Stimulated activated CD8-positive, alpha-beta memory T cell treated with anti-CD3 and anti-CD28 coated beads, Interleukin-15, amount 100 ng/mL, for 4 hours (primary cell): Measurements from ENCODE around the gene PPM1H.
"Not testable (repeated sequence)": the region's sequence is repeated elsewhere in the genome, so short reads cannot be mapped to it uniquely, and the experiment has no call there.

Experiments
- DNase-seq, 2 donors: peaks; one replicate each; pipeline ENCODE4 v3.0.0-alpha.2; 2020; ENCODE audit warnings: low read depth in 2 of 2

The PPM1H gene

DNA sequence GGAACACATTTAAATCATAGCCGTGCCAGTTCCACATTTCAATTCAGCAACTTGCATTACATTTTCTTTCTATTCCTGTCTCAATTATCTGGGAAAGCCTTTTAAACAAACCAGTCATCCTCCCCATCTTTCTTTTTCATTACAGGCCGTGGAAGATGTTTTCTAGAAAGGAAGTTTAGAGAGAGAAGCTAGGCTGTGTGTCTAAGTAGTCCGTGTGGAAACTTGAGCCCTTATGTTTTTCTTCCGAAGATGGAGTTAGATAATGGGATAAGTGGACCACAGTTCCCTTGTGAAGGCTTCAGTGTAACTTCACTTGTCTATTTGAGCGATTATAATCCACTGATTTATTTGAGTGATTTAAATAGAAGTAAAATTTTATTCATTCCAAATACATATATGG, 12.4 kb upstream of the PPM1H start:
- no peak for DNase-seq

DNA sequence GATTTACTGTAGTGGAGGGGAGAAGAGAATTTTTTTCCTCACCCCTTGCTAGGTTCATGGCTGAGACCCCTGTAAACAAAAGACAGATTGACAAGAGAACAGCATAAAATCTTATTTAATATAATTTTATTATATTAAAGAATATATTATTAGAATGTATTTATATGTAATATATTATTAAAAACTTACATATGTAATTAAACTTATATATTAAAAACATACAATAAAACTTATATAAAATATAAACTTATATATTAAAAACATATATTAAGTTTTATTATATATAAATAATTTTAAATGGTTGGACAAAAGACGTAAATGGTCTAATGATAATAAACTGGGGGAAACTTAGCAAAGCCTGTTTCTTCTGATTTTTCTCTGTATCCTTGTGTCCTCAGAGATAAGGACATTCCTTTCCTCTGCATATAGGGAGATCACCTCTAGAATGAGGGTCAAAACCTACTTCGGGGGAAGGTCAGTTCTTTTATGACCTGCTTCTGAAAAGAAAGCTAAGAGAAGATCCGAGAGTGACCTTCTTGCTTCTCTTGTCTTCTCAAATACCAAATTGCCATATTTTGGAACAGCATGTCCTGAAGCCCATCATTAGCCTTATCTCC, 8.9 kb upstream of the PPM1H start:
- no peak for DNase-seq

DNA sequence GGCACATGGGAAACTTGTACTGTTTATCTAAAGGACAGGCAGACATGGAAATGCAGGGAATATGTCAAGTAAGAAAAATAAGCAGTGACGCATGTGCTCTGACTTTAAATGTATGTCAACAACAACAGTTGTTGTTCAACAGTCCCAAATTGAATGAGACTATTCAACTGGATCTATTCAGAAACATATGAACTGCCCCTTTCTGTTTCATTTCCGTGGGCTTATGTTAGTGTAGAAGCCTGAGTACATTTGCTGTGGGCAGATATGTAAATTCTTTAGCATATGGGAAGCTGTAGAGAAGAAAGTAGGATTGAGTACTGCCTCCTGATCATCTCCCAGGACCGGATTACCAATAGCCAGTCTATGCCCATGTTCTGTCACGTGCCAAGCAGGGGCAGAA, 7.4 kb upstream of the PPM1H start:
- not testable (repeated sequence) for DNase-seq

DNA sequence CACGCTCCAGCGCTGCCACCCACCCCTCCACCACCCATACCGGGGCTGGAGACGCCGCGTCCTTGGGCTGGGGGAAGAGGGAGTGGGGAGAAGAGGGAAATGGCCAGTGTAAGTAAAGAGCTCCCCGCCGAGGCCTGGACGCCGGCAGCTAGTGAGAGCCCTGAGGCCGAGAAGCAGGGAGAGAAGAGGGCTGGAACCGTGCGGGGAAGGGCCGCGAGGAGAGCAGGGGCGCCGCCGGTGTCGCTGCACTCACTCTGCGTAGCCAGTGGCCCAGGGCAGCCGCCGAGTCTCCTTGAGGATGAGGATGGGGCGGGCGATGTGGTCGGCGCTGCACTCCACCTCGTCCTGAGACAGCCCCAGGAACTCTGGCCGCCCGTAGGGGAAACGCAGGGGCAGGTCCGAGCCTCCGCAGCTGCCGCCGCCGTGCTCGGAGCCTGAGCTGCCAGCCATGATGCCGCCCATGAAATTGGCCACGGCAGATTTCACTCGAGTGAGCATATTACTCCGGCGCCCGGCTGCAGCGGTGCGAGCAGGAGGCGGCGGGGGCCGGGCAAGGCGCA, 631 bp downstream of the PPM1H start:
- no peak for DNase-seq

DNA sequence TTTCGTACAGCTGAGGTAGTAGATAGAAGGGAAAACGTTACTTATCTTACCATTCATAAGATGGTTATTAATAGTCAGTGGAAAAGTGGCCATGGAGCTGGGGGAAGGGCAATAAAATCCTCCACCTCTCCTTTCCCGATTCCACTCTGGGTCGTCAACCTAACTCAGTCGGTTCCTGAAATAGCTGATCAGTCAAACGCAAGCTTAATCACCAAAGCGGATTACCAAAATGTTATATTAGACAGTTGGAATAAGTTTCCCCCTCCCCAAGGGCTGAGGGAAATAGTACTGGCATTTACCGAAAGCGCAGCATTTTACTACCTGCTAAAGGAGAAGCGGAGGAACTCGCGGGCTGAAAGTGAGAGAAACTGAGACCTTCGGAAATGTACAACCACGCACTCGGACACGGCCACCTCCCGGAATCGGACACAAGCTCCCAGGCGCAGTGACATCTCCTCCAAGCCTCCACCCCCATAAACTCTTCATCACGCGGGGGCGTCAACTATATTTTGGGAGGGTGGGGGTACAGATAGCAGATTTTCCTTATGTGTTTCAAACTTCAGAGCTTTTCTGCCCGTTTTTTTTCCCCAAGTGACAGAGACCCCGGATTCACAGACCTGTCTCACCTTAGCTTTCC, 1.2 kb downstream of the PPM1H start:
- DNase-seq = no peak

DNA sequence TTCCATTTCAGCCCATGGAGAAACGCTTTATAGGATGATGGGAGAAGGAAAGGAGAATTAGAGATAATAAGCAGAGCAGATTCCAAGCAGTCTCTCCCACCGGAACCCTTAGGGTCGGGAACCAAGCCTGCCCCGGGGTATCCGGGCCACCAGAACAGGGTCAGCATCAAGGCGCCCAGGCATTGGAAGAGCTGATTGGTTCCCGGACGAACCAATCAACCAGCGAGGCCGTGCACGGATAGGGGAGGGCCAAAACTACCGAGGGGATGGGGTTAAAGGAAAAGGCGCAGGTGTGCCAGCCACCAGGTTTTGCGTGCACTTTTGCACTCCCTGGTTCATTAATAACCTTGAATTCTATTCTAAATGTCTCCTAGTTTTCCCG, 1.7 kb downstream of the PPM1H start:
- no peak for DNase-seq

DNA sequence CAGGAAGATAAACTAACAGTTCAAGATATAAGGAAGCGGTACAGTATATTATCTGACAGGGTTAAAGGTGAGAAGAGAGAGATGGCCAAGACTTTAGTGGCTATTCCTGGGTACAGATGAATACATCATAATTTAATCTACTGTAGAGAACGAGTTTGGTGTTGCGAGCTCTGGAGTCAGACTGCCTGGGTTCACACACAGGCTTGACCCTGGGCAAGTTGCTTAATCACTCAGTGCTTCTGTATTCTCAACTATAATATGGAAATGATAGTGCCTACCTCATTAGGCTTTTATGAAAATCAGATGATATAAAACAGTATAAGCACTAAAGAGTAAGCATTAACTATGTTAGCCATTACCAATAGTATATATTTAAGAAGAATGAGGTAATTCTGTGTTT, 3.5 kb downstream of the PPM1H start:
- DNase-seq = no peak

DNA sequence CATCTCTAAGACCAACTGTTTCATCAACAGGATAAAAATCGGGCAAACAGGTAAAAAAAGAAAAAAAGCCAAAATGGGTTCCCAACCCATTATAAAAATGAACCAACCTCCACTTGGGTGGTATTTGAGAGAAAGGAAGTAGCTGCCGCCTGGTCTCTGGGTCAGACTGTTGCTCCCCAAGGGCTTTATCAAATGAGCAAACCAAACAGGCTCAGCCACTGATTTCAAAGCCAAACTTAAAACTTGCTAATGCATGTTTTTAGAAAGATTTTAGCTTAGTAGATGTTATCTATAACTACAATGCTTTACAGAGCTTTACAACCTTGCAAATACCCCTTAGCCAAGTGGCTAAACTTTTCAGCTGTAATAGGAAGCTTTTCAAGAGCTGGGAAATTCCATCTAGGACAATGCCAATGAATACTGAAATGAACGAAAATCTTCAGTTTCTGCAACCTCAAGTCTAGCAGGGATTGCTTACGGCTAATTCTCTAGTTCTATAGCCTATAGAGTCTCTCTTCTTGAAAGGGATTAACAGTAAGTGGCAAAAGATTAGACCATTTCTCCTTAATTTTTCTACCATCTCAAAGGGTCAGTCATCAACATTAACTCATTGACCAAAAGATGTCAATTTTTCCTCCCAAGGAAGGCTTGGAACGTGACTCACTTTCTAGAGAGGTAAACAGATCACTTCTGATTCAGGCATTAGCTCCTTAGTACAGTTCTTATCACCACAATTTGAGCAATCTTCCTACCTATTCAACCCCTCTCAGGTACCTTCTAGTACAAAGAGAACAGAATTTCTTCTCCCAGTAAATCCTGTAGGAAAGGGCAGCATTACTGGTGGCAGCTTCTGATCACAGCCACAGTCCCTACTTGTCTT, 4.2 kb downstream of the PPM1H start:
- no peak for DNase-seq

DNA sequence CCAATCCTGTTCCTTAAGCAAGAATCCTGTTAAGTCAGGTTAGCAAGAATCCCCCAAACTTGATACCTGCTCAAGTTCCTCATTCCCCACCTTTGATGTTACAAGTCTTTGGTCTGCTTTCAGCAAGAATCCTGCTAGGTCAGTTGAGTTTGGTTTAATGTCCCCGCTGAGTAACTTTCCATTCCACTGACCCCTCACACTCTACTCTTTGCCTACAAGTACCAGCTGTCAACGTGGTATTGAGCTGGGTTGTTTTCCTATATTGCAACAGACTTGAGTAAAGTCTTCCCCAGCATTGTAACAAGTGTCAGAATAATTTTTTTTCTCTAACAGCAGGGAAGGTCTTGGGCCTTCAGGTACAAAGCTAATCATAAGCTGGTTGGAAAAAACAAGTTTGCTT, 6.3 kb downstream of the PPM1H start:
- no peak for DNase-seq

DNA sequence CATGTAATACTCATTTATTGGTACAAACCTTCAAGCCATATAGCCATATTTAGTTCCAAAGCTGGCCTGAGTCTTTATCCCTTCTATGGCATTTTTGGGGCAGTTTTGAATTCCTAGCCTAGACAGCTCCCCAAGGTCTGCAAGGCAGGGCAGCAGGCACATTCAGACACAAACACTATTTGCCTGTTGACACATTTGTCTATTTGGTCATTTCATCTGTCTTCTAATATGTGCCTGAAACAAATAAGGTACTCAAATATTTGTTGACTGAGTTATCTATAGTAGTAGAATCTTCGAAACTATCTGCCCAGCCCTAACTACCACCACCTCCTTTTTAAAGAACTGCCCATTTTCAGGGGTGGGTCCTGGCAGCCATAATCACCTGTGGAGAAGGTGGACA, 9.3 kb downstream of the PPM1H start:
- no peak for DNase-seq

DNA sequence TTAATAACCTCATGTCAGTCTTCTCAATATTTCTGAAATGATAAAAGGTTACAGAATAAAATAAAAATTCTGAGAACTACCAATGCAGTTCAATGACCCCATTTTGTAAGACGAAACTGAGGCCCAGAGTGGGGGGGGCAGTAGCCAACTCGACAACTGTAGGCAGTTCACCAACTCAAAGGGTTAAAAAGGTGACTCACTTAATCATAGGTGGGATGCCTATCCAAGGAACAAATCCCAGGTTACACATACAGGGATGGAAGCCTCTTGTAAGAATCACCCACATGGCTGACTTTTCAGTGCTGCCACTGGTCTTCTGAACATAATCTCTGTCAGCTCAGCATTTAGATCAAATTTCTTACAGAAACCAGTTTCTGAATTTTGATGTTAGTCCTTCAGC, 10.9 kb downstream of the PPM1H start:
- DNase-seq = no peak

DNA sequence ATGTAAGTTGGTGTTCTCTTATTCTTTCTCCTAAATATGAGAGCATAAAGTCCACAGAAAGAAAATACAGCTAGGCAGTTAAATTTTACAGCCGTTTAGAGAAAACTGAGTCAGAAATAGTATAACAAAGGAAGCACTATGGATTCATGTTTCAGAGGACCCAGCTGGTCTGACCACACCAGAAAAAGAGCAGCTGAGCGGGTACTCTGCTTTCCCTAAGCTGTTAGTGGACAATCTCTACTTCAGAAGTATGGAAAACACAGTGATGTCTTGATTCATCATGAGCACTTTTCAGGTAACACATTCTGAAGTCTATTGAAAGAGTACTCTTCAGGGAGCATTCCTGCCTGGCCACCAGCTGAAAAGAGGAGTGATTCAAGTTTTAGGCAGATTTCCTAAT, 12.4 kb downstream of the PPM1H start:
- DNase-seq = no peak

DNA sequence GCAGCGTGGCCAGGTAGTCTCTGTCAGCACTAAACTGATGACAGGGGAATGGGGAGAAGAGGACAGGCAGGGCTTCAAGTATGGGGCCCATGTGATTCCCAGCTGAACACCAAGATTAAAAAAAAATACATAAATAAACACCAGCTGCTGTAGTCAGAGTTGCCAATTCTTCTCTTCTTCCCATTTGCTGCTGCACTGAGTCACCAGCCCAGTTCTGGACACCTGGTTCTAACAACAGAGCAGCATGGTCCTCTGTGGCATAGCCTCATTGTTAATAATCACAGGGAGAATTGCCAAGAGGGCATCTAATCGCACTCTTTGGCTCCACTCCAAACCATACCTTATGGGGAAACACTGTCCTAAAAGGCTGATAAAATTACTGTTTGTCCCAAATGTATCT, 15.1 kb downstream of the PPM1H start:
- DNase-seq = no peak

DNA sequence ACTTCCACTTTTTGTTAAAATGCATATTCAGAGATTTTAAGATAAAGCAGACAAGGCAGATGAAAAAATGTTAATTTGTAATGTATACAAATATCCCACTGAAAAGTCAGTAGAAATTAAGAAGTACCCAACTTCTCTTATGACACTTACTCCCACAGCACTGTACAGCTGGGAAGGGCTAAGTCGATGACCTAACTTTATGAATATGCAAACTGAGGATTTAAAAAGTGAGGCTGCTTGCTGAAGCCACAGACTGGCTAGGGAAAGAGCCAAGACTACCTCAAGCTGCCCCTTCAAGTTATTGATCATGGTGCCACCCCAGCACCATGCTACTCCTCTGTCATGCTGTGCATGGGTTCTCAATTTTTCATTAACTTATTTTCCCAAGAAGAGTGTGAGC, 17.0 kb downstream of the PPM1H start:
- no peak for DNase-seq

DNA sequence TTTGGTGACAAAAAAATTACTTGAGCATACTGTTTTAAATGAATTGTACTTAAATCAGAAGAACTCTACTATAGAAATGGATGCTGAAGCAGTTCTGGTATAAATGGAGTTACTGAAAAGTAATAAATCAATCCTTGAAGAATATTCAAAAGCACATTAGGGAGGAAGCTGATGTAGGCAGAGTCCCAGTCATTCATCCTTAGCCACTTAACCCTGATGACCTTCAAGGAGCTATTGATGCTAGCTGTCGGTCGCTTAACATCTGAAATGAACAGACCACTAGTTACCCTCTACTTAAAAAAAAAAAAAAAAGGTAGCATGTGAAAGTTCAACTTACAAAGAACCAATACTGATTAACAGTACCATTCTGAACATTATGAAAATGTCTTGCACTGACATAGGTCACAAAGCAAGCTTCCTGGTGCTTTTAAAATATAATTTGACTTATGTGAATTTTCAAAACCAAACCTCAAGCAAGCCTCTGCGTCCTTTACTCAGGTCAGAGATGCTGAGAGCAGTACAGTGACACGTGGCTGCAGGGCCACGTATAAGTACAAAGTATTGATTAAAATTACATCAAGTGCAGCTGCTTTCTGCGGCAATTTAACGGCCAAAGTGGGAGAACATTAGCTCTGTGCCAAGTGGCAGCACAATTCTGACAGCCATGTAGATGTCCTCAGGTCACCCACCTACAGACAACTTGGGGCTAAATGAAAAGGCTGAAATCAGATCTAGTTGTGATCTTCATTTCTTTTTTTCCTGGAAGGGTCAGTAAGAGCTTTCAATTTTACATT, 18.1 kb downstream of the PPM1H start:
- no peak for DNase-seq

DNA sequence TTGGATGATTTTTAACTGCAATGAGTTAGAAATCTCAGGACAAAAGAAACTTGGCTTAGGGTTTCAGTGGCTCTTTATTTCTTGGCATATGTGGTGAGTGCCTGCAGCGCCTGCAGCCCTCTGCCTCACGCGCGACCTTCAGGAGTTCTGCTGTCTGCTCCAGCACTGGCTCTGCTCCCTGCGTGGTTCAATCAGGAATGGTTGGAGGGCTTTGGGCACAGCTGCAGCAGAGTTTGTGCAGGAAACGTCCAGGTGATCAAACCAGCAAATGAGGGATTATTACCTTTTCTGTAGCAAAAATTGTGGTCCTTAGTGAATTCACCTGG, 19.8 kb downstream of the PPM1H start:
- no peak for DNase-seq

DNA sequence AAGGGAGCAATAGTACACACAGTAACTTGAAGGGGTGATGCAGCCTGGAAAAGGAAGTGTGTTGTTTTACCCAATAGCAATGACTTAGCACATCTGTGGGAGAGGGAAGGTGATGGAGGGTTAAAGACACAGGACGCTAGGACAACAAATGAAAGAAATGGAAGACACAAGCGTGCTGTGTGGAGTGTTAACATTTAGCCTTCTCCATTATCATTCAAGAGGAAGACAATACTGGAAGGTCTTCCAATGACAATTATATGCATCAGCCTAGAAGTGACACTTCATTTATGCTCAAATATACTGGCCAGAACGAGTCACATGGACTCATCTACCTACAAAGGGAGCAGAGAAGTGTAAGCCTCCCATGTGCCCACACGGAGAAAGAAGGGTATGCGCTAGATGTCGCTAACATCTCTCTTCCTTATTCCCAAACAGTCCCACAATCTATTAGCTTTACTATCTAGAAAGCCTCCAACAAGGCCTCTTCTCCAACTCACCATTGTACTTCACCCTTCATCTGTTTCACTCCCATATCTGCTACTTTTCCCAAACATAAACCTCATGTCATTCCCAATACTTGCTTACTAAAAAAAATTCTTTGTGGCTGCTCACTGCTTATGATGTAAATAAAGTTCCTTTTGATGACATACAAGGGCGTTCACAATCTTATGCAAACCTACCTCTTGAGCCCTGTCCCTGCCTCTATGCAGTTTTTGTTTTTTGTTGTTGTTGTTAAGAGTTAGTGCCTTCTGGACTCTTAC, 20.3 kb downstream of the PPM1H start:
- DNase-seq = no peak

DNA sequence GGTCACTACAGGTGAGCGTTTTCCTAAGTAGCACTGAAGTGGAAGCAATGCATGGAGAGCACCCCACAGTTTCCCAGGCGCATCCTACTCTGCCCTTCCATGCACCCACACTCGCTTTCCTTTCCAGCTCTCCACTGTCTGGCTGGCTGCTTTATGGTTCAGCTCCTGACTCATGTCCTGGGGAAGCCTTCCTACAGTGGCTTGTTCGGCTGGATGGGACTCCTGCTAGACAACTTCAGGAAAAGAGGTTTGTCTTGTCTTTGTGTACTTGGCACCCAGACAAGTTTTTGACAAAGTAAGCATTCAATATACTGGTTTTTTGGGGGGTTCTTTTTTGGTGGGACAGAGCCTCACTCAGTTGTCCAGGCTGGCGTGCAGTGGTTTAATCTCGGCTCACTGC, 21.6 kb downstream of the PPM1H start:
- DNase-seq = no peak

DNA sequence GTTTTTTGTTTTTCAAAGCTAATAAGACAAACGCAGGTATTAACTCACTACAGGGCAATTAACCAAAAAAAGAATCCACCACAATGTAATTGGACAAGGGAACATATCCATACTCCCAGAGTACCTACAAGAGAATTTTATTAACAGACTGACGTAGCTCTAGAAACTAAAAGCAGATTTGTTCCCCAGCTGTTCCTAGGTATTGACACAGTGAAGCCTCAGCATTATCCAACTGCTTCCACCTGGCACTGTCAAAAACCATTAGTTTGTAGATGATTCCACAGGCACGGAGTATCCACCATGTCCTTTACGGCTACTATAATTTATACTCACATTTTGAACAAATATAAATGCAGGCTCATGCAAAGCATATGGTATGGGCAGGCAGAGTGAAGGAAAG, 22.3 kb downstream of the PPM1H start:
- DNase-seq = no peak

DNA sequence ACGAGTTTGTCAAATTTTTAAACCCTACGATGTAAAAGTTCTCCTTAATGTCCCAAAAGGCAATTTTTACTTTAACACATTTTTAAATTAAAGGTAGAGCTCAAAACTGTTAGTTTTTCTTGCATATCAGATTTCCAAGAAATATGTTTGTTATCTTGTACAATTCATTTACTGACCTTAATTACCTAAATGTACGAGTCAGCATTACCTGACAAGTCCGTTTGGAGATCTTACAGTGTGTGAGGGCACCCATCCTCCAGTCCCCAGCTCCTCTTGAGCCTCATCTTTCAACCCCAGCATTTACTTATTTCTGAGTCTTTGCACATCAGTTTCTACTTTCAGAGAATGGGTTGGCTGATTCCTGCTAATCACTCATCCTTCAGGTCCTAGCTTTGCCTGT, 23.7 kb downstream of the PPM1H start:
- DNase-seq = no peak

DNA sequence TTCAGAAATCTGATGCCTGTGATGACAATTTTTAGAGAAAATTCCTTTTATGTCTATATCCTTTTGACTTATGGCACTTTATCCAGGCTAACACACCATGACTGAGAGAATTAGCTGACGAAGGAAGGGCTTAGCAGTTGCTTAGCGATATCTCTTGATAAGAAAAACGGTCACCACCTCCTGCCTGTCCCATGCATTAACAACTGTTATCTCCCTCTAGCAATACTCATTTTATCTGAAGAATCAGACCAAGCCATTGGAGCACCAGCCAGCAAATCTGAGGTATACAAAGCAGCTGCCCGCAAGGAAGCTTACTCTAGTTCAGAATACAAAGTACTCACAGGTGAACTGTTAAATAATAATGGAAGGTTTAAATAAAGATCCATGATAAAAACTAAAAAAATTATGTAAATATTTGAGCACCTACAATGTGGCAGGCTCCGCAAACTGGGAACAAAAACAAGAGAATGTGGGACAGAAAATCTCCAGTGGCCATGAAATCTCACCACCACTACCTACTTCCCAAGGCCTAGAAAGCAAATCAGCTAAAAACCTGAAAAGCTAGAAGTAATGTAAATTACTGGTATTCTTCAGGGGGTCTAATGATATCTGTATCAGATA, 24.3 kb downstream of the PPM1H start:
- no peak for DNase-seq
